ENCODE results near the gene BACH2. TPM values are rescaled to one million over a fixed set of nuclear protein-coding genes. Genes with fewer than 3 reads are reported as not detected.
A peak's percentile ranks its signal among the peaks of the same experiment; 100 is the strongest.

The BACH2 gene
- total RNA-seq, 1 donor from 2014 or later = 5.0 TPM

DNA sequence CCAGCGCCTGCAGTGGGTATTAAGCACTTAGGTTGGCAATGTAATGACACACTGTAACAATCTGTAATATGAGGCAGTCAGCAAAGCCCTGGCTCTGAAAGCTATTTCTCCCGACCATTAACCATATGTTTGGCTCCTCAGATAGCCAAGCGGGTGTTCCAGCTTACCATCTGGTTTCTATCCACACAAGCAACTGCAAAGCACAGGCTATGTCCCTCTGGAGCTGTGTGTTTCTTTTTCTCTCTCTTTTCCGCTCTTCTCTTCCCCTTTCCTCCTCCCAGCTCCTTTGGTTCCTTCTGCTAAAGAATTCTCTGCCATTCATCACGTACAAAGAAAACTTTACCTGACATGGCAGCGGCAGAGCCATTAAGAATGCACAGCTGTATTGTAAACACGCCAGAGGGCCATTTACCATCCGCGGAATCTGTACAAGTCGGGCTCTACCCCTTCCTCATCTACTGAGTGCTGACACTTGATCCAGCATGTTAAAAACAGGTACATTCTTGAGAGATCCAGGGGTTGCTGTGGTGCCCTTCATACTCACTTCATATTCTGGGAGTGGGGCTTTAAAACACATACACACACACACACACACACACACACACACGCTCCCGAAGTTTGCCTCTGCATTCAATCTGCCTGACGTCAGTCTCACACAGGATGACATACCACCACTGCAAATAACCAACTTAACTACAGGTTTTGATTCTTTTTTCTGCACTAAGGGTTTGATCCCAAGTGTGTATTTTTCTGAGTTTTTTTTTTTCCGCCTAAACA, 77.2 kb downstream of the BACH2 start:
- H3K36me3 ChIP-seq (ENCODE audit: control insufficient read depth, insufficient read depth, low read length) = no peaks in the 10 kb centered on the region
- H3K4me3 ChIP-seq (ENCODE audit: low read depth, low read length) = no peak overlapping the region
- DNase-seq (ENCODE audit: low read depth) = peak; percentile 48
- TF ChIP-seq, protein P1, sequence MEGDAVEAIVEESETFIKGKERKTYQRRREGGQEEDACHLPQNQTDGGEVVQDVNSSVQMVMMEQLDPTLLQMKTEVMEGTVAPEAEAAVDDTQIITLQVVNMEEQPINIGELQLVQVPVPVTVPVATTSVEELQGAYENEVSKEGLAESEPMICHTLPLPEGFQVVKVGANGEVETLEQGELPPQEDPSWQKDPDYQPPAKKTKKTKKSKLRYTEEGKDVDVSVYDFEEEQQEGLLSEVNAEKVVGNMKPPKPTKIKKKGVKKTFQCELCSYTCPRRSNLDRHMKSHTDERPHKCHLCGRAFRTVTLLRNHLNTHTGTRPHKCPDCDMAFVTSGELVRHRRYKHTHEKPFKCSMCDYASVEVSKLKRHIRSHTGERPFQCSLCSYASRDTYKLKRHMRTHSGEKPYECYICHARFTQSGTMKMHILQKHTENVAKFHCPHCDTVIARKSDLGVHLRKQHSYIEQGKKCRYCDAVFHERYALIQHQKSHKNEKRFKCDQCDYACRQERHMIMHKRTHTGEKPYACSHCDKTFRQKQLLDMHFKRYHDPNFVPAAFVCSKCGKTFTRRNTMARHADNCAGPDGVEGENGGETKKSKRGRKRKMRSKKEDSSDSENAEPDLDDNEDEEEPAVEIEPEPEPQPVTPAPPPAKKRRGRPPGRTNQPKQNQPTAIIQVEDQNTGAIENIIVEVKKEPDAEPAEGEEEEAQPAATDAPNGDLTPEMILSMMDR (IDR thresholded peaks at IDR 0.05; ENCODE audit: insufficient read depth, low read length, poor library complexity, severe bottlenecking) = no peak
- H3K27me3 ChIP-seq (ENCODE audit: control insufficient read depth, insufficient read depth, low read length) = no peaks in the 10 kb centered on the region

DNA sequence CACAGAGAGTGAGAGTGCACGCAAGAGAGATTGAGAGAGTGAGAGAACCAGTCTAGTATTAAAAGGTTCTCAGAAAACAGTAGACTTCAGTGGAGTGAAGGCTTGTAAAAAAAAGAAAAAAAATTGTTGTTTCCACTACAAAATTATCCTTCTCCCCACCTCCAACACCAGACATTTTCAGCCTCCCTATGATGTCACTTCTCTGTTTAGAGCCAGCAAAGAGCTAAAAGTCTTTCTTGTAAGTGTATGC, 77.8 kb downstream of the BACH2 start:
- DNase-seq (ENCODE audit: low read depth) = no peak
- no peaks in the 10 kb centered on the region for H3K36me3 ChIP-seq (ENCODE audit: control insufficient read depth, insufficient read depth, low read length)
- TF ChIP-seq, protein P1 (IDR thresholded peaks at IDR 0.05; ENCODE audit: insufficient read depth, low read length, poor library complexity, severe bottlenecking) = no peak
- H3K4me3 ChIP-seq (ENCODE audit: low read depth, low read length) = no peak overlapping the region
- H3K27me3 ChIP-seq (ENCODE audit: control insufficient read depth, insufficient read depth, low read length) = no peaks in the 10 kb centered on the region

DNA sequence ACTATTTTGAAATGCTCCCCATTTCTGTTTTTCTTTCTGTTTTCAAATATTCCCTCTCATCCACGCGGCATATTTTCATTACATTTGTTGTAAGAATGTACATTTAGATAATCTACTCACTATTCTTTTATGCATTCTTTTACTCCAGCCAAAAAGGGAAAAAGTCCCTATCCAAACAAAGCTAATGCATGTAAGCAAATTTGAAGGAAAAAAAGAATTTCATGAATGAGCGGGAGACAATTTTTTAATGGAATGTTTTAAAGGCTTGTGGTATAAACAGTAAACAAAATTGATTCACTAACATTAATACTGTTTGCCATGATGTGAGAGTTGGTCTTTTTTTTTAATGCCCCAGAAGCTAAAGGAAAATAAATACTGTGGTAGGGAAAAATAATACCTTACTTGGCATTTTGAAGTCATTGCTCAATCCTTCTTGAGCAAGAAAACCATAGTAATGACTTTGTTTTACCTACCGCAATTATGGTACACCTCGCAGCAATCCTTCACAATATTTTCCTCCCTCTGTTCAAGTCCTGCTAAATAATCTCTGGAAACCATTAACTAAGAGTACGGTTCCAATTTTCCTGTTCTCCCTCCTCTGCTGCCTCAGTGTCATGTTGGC, 79.0 kb downstream of the BACH2 start:
- Histone ChIP-seq H3K4me3 (ENCODE audit: low read depth, low read length) (peak overlapping the region; percentile 2), H3K36me3 (ENCODE audit: control insufficient read depth, insufficient read depth, low read length) (no peaks in the 10 kb centered on the region), H3K27me3 (ENCODE audit: control insufficient read depth, insufficient read depth, low read length) (no peaks in the 10 kb centered on the region)
- peak; percentile 56 for DNase-seq (ENCODE audit: low read depth)
- TF ChIP-seq, protein P1 (IDR thresholded peaks at IDR 0.05; ENCODE audit: insufficient read depth, low read length, poor library complexity, severe bottlenecking) = no peak

DNA sequence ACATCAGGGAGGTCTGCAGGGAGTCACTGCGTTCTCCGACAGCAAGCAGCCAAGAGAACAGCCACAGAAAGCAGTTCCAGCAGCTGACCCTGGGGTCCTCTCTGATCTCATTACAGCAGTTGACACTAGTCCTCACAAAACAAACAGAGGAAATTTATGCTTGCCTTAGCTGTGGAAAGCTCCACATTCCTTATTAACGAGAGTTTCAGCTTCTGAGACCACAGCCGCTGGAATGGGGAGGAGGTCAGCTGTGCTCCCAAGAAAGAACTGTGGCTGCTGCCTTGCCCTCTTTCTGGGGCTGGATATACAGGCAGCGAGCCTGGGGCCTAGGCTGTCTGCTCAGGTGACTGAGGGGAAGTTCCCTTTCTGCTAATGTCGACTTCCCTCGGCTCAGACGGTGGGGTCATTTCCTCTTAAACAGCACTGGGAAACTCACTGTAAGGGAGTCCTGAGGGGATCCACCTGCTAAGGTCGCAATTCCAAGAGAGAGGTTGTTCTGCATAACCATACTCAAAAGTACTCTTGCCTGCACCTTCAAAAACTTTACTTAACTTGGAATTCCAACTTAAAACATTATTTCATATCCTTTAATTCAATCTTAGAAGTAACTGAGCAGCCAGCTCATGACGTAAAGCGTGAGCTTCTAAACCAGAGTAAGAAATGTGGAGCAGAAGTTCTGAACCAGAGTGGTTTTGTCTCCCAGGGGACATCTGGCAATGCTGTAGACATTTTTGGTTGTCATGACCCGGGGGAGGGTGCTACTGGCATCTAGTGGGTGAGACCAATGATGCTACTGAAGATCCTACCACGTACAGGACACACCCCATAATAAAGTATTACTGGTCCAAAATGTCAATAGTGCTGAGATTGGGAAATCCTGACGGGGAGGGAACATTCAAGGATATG, 80.3 kb downstream of the BACH2 start:
- no peaks in the 10 kb centered on the region for H3K27me3 ChIP-seq (ENCODE audit: control insufficient read depth, insufficient read depth, low read length)
- no peak overlapping the region for H3K4me3 ChIP-seq (ENCODE audit: low read depth, low read length)
- DNase-seq (ENCODE audit: low read depth) = peak; percentile 73
- no peaks in the 10 kb centered on the region for H3K36me3 ChIP-seq (ENCODE audit: control insufficient read depth, insufficient read depth, low read length)
- TF ChIP-seq, protein P1 (IDR thresholded peaks at IDR 0.05; ENCODE audit: insufficient read depth, low read length, poor library complexity, severe bottlenecking) = no peak

DNA sequence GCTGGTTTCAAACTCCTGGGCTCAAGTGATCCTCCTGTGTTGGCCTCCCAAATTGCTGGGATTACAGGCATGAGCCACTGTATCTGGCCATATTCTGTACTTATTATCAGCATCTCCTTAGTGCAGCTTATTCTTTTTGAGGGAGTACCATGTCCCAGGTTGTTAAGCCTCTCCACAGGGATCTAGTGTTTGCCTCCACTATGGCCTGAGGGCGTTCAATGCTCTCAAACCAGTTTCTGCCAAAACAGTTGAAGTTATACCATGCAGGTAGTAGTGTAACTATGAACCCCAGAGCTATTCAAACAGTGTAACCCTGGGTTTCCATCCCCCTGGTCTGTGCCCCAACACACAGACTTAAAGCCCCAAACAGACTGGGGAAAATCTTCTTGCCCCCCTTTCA, 81.7 kb downstream of the BACH2 start:
- no peak overlapping the region for H3K4me3 ChIP-seq (ENCODE audit: low read depth, low read length)
- no peaks in the 10 kb centered on the region for H3K36me3 ChIP-seq (ENCODE audit: control insufficient read depth, insufficient read depth, low read length)
- TF ChIP-seq, protein P1 (IDR thresholded peaks at IDR 0.05; ENCODE audit: insufficient read depth, low read length, poor library complexity, severe bottlenecking) = no peak
- H3K27me3 ChIP-seq (ENCODE audit: control insufficient read depth, insufficient read depth, low read length) = no peaks in the 10 kb centered on the region
- DNase-seq (ENCODE audit: low read depth) = no peak

All from kidney epithelial cell (primary cell).